PC-3 (cell line): ENCODE results near the gene TPRG1. TPM values are rescaled to one million over a fixed set of nuclear protein-coding genes. Genes with fewer than 3 reads are reported as not detected.

ENCODE experiments used
- ATAC-seq: fragments of 200-7000 bp; cut with Tn5 transposase; 2 replicates; pipeline ENCODE4 v1.9.1; 2020; ENCODE audit warnings: mild to moderate bottlenecking, moderate library complexity
- BruUV-seq: library from RNA; stranded (reverse); fragments of 400-500 nt; replicated peaks from 2 replicates; lab custom pipeline; 2021; lab: Mats Ljungman, UMichigan
- CTCF ChIA-PET: fragments of 300-600 bp; sonication (Branson Sonifier 250); formaldehyde crosslinking; loops from one replicate; lab custom pipeline; 2022; ENCODE audit warnings: antibody characterized with exemption; lab: Charles Lee
- POLR2A ChIA-PET: fragments of 300-600 bp; sonication (Branson Sonifier 250); formaldehyde crosslinking; loops from one replicate; lab custom pipeline; 2022; ENCODE audit warnings: antibody characterized with exemption; ENCODE audit not compliant: unreplicated experiment; lab: Charles Lee
- DNase-seq: peaks from one replicate; pipeline ENCODE4 v3.0.0-alpha.2; 2015
- H2AFZ ChIP-seq: fragments of 300-600 bp; sonication (generic); 2 replicates; pipeline ENCODE4 v1.6.0; 2016; ENCODE audit warnings: antibody characterized with exemption, low read length
- H3F3A ChIP-seq: fragments of 300-600 bp; sonication (generic); one replicate; pipeline ENCODE4 v1.6.0; 2017; ENCODE audit warnings: antibody characterized with exemption, low read length, control low read depth, mild to moderate bottlenecking; ENCODE audit not compliant: unreplicated experiment
- H3K27ac ChIP-seq: fragments of 300-600 bp; sonication (generic); 2 replicates; pipeline ENCODE4 v1.5.1; 2016; ENCODE audit warnings: mild to moderate bottlenecking, low read length
- H3K27me3 ChIP-seq: fragments of 300-600 bp; sonication (generic); 2 replicates; pipeline ENCODE4 v1.6.1; 2016; ENCODE audit warnings: low read length, mixed read lengths
- H3K36me3 ChIP-seq: fragments of 300-600 bp; sonication (generic); 2 replicates; pipeline ENCODE4 v1.6.1; 2016; ENCODE audit warnings: low read depth, mixed run types, low read length, mixed read lengths
- H3K4me1 ChIP-seq: fragments of 300-600 bp; sonication (generic); 2 replicates; pipeline ENCODE4 v1.5.1; 2016; ENCODE audit warnings: low read length; ENCODE audit not compliant: insufficient read depth
- H3K4me2 ChIP-seq: fragments of 300-600 bp; sonication (generic); 2 replicates; pipeline ENCODE4 v1.6.0; 2016; ENCODE audit warnings: low read length
- H3K4me3 ChIP-seq: fragments of 300-600 bp; sonication (generic); 2 replicates; pipeline ENCODE4 v1.5.1; 2016; ENCODE audit warnings: mild to moderate bottlenecking, low read length, mixed read lengths
- H3K79me2 ChIP-seq: fragments of 300-600 bp; sonication (generic); 2 replicates; pipeline ENCODE4 v1.6.1; 2017; ENCODE audit warnings: low read length, mixed read lengths
- H3K9ac ChIP-seq: fragments of 300-600 bp; sonication (generic); 2 replicates; pipeline ENCODE4 v1.6.0; 2016; ENCODE audit warnings: mild to moderate bottlenecking, low read length
- H3K9me2 ChIP-seq: fragments of 300-600 bp; sonication (generic); replicated peaks from 2 replicates; pipeline ENCODE4 v1.6.1; 2016; ENCODE audit warnings: mixed run types, low read length, mixed read lengths
- H3K9me3 ChIP-seq: fragments of 300-600 bp; sonication (generic); 2 replicates; pipeline ENCODE4 v1.6.1; 2016; ENCODE audit warnings: low read length, mixed read lengths
- H4K20me1 ChIP-seq: fragments of 300-600 bp; sonication (generic); 2 replicates; pipeline ENCODE4 v1.6.1; 2016; ENCODE audit warnings: low read length, mixed read lengths
- EZH2 ChIP-seq: fragments of 300-600 bp; sonication (generic); IDR thresholded peaks from one replicate; pipeline ENCODE4 v1.6.1; 2017; ENCODE audit warnings: antibody characterized with exemption, mild to moderate bottlenecking, low read length; ENCODE audit not compliant: unreplicated experiment
- EZH2phosphoT487 ChIP-seq: fragments of 300-600 bp; sonication (generic); IDR thresholded peaks from 2 replicates; pipeline ENCODE4 v1.6.1; 2018; ENCODE audit warnings: mild to moderate bottlenecking, antibody characterized with exemption, low read length, borderline replicate concordance
- intact Hi-C: fragments of 100-400 bp; cut with micrococcal nuclease; formaldehyde crosslinking; loops from 2 replicates; pipeline ENCODE4 v1.9.0; 2023
- total RNA-seq: library from RNA; depleted of rRNA; stranded (reverse); fragments of >200 nt; gene quantifications from 2 replicates; pipeline ENCODE4 v1.2.3, GENCODE V29; 2014
- TF ChIP-seq, protein P1 (sequence below): fragments of 300-600 bp; sonication (generic); conservative IDR thresholded peaks from 2 replicates; pipeline ENCODE4 v1.5.1; 2017; ENCODE audit warnings: antibody characterized with exemption, low read depth, mild to moderate bottlenecking, low read length

Gene TPRG1
- total RNA-seq, 1 experiment from 2014 or later = 1.2 TPM

DNA sequence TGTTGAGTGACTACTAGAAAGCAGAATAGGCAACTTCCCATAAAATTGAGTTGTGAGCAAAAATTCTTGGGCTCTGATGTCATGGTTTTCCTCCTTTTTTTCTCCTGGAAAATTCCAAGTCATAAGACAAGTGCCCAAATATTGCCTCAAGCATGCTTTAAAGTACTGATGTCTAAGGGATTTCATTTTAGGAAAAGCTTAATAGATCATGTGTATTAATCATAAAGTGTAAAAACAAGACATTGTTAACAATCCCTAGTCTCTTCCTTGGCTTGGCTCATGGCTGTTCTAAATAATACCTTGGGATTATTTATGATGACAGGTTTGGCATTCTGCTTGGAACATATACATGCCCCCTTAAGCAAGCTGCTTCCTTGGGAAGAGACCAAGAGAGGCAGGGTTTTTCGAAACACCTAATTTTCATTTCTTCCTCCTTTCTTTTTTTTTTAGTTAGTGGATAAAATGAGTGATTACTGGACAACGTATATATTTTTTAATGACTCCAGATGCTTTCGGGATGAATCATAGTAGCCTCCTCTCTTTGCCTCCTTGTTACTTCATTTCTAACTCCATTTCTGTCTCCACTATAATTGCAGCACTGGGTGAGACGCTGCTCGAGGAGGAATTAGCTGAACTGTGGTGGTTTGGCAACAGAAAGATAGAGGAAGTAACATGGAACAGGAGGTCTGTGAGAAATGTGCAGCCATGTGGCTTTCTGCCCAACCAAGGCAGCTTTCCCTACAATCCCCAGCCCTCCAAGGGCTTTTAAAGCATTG, 104.9 kb downstream of the TPRG1 start:
- Histone ChIP-seq H3F3A (no peaks in the 10 kb centered on the region), H3K9me2 (no peaks in the 10 kb centered on the region), H3K4me1 (peaks cover 50% of the 10 kb centered on the region), H3K4me2 (peak overlapping the region; percentile 47), H3K27me3 (no peaks in the 10 kb centered on the region), H4K20me1 (no peaks in the 10 kb centered on the region), H3K36me3 (no peaks in the 10 kb centered on the region), H3K4me3 (peak overlapping the region; percentile 22; the same call in 1 of the 2 replicates), H3K9me3 (no peaks in the 10 kb centered on the region), H3K9ac (peak overlapping the region; percentile 10), H2AFZ (peak overlapping the region; percentile 51), H3K79me2 (no peaks in the 10 kb centered on the region), H3K27ac (peak overlapping the region; percentile 78)
- TF ChIP-seq EZH2 (no peak), EZH2phosphoT487 (no peak)
- TF ChIP-seq, protein P1, sequence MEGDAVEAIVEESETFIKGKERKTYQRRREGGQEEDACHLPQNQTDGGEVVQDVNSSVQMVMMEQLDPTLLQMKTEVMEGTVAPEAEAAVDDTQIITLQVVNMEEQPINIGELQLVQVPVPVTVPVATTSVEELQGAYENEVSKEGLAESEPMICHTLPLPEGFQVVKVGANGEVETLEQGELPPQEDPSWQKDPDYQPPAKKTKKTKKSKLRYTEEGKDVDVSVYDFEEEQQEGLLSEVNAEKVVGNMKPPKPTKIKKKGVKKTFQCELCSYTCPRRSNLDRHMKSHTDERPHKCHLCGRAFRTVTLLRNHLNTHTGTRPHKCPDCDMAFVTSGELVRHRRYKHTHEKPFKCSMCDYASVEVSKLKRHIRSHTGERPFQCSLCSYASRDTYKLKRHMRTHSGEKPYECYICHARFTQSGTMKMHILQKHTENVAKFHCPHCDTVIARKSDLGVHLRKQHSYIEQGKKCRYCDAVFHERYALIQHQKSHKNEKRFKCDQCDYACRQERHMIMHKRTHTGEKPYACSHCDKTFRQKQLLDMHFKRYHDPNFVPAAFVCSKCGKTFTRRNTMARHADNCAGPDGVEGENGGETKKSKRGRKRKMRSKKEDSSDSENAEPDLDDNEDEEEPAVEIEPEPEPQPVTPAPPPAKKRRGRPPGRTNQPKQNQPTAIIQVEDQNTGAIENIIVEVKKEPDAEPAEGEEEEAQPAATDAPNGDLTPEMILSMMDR = no peak
- BruUV-seq = no TSS peak
- intact Hi-C loops = loop anchor here (1.0 to 10.0 kb wide), 4 partner anchors 28 to 436 kb away; no protein-coding TSS in a partner anchor
- POLR2A ChIA-PET = interaction anchor here (0.6 to 0.7 kb wide), 2 partner anchors 28 to 171 kb away, joined by 3 to 5 read pairs; no protein-coding TSS in a partner anchor
- ATAC-seq (peak; percentile 66), DNase-seq (peak; percentile 78)
- CTCF ChIA-PET = no interaction called here

DNA sequence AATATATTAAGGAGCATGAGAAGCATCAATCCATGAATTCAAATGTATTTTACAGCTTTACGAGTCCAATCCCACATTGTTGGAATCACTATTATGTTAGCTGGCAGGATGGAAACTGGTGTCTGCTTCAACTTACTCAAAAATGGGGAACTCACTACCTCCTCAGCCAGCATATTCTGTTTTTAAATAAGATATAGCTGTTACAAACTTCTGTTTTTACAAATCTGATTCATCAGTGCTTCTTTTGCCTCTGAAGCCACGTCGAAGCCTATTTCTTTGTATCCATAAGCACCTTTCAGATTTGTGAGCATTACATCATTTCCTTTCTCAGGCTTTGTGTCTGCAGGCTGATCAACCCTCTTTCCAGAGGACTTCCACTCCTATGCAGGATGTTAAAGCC, 105.9 kb downstream of the TPRG1 start:
- Histone ChIP-seq H3K9ac (no peak overlapping the region), H4K20me1 (no peaks in the 10 kb centered on the region), H3F3A (no peaks in the 10 kb centered on the region), H2AFZ (no peak overlapping the region), H3K36me3 (no peaks in the 10 kb centered on the region), H3K79me2 (no peaks in the 10 kb centered on the region), H3K9me3 (no peaks in the 10 kb centered on the region), H3K9me2 (no peaks in the 10 kb centered on the region), H3K27ac (peak overlapping the region; percentile 78; the same call in 1 of the 2 replicates), H3K27me3 (no peaks in the 10 kb centered on the region), H3K4me2 (no peak overlapping the region), H3K4me1 (peaks cover 50% of the 10 kb centered on the region), H3K4me3 (no peak overlapping the region)
- CTCF ChIA-PET = no interaction called here
- TF ChIP-seq EZH2phosphoT487 = no peak
- TF ChIP-seq, protein P1 = no peak
- no peak for TF ChIP-seq EZH2
- DNase-seq (peak; percentile 15), ATAC-seq (no peak)
- intact Hi-C loops = loop anchor here (1.0 to 10.0 kb wide), 4 partner anchors 27 to 435 kb away; no protein-coding TSS in a partner anchor
- BruUV-seq = no TSS peak
- POLR2A ChIA-PET = no interaction called here

DNA sequence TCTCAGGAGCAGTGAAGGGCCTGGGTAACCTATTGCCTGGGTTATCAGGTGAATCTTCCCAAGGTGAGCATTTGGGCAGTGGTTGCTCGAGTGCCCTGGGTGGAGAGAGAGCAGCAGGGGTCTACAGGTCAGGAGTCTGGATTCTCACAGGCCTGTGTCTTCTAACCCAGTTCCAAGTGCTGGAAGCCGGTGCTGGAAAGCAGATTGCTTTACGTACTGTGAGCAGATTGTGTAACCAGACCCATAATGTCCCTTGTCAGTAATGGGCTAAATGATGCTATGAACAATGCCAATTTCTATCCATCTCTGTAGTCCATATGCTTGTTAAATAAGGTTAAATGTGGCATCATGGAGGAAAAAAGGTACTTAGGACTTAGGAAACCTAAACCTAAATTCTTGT, 106.5 kb downstream of the TPRG1 start:
- Histone ChIP-seq H4K20me1 (no peaks in the 10 kb centered on the region), H3K4me3 (no peak overlapping the region), H3K27ac (no peak overlapping the region), H3K79me2 (no peaks in the 10 kb centered on the region), H3K9ac (no peak overlapping the region), H2AFZ (no peak overlapping the region), H3F3A (no peaks in the 10 kb centered on the region), H3K36me3 (no peaks in the 10 kb centered on the region), H3K9me3 (no peaks in the 10 kb centered on the region), H3K4me1 (peaks cover 45% of the 10 kb centered on the region), H3K9me2 (no peaks in the 10 kb centered on the region), H3K4me2 (no peak overlapping the region), H3K27me3 (no peaks in the 10 kb centered on the region)
- TF ChIP-seq, protein P1 = no peak
- no peak for TF ChIP-seq EZH2phosphoT487
- no peak for TF ChIP-seq EZH2
- ATAC-seq = no peak
- no TSS peak for BruUV-seq
- ChIA-PET CTCF (no interaction called here), POLR2A (no interaction called here)
- intact Hi-C loops = loop anchor here (10.0 kb wide), 1 partner anchor 407 kb away; no protein-coding TSS in a partner anchor
- no peak for DNase-seq
